Endothelial cell of umbilical vein (primary cell): ENCODE measurements around the gene CDC37. TPM values are rescaled to one million over a fixed set of nuclear protein-coding genes. Genes with fewer than 3 reads are reported as not detected.
A peak's percentile ranks its signal among the peaks of the same experiment; 100 is the strongest.

Experiments used
- BruUV-seq: library from RNA; stranded (reverse); fragments of 400-500 nt; replicated peaks from 2 replicates; lab custom pipeline; 2021; lab: Mats Ljungman, UMichigan
- CTCF ChIA-PET: fragments of 300-600, 350-600 bp; sonication (Branson Sonifier 250); formaldehyde crosslinking; loops from one replicate; lab custom pipeline; 2021; ENCODE audit warnings: antibody characterized with exemption, inconsistent platforms; lab: Charles Lee
- POLR2A ChIA-PET: fragments of 300-600, 350-600 bp; sonication (Branson Sonifier 250); formaldehyde crosslinking; loops from one replicate; lab custom pipeline; 2021; ENCODE audit warnings: antibody characterized with exemption, inconsistent platforms; lab: Charles Lee
- DNase-seq: peaks from one replicate; pipeline ENCODE4 v3.0.0-alpha.2; 2011; ENCODE audit warnings: low read depth, low spot score
- FAIRE-seq: peaks from 2 replicates; lab custom pipeline; 2011; peaks lifted over from hg19 to GRCh38; lab: Jason Lieb, UNC
- H2AFZ ChIP-seq: 2 replicates; pipeline ENCODE4 v1.6.0; 2012; ENCODE audit warnings: low read depth, low read length, control low read depth, inconsistent platforms
- H3K27ac ChIP-seq: 2 replicates; pipeline ENCODE4 v1.5.1; 2011; ENCODE audit warnings: low read depth, mild to moderate bottlenecking, control low read depth, low read length, moderate library complexity; ENCODE audit not compliant: insufficient read depth
- H3K27me3 ChIP-seq, 2 experiments: 2 replicates each; pipeline versions ENCODE4 v1.6.0 to v1.6.1; 2011; ENCODE audit warnings: low read length in 2 of 2, mixed read lengths in 1 of 2; ENCODE audit not compliant: control insufficient read depth in 2 of 2, insufficient read depth in 2 of 2
- H3K36me3 ChIP-seq, 2 experiments: 2 replicates in 1 of 2; 3 replicates in 1 of 2; pipeline ENCODE4 v1.5.1; 2011; ENCODE audit warnings: low read length in 2 of 2, mild to moderate bottlenecking in 1 of 2, moderate library complexity in 1 of 2; ENCODE audit not compliant: control insufficient read depth in 2 of 2, insufficient read depth in 2 of 2; ENCODE audit errors: extremely low read depth in 1 of 2
- H3K4me1 ChIP-seq: 3 replicates; pipeline ENCODE4 v1.5.1; 2011; ENCODE audit warnings: mild to moderate bottlenecking, low read length; ENCODE audit not compliant: control insufficient read depth, insufficient read depth; ENCODE audit errors: extremely low read depth
- H3K4me2 ChIP-seq: 2 replicates; pipeline ENCODE4 v1.6.1; 2011; ENCODE audit warnings: low read length, control low read depth, mixed read lengths; ENCODE audit not compliant: insufficient read depth
- H3K4me3 ChIP-seq, 3 experiments: fragments of 200-600 bp in 1 of 3; sonication (generic), shearing (Covaris generic) in 1 of 3; replicated peaks in 1 of 3; 2 replicates each; pipeline ENCODE4 v1.5.1; 2011 to 2016; ENCODE audit warnings: control low read depth in 3 of 3, low read length in 3 of 3, mild to moderate bottlenecking in 2 of 3, inconsistent platforms in 1 of 3, low read depth in 1 of 3, moderate library complexity in 1 of 3; ENCODE audit not compliant: insufficient read depth in 1 of 3
- H3K79me2 ChIP-seq: 2 replicates; pipeline ENCODE4 v1.6.0; 2012; ENCODE audit warnings: low read length, inconsistent platforms; ENCODE audit not compliant: control insufficient read depth, insufficient read depth
- H3K9ac ChIP-seq: replicated peaks from 2 replicates; pipeline ENCODE3; 2011; ENCODE audit warnings: low read length, control low read depth; ENCODE audit not compliant: insufficient read depth; ENCODE audit errors: extremely low read depth
- H3K9me1 ChIP-seq: replicated peaks from 3 replicates; pipeline ENCODE4 v1.6.0; 2011; ENCODE audit warnings: mild to moderate bottlenecking, low read length; ENCODE audit not compliant: control insufficient read depth, insufficient read depth; ENCODE audit errors: extremely low read depth
- H3K9me3 ChIP-seq: replicated peaks from 2 replicates; pipeline ENCODE4 v1.5.1; 2012; ENCODE audit warnings: low read length, inconsistent platforms; ENCODE audit not compliant: control insufficient read depth, insufficient read depth
- H4K20me1 ChIP-seq: replicated peaks from 2 replicates; pipeline ENCODE3; 2011; ENCODE audit warnings: mild to moderate bottlenecking, low read length; ENCODE audit not compliant: control insufficient read depth, insufficient read depth; ENCODE audit errors: extremely low read depth
- EZH2 ChIP-seq: IDR thresholded peaks from 2 replicates; pipeline ENCODE4 v1.6.1; 2012; ENCODE audit warnings: borderline replicate concordance, low read depth, mild to moderate bottlenecking, moderate library complexity, low read length, inconsistent platforms; ENCODE audit not compliant: severe bottlenecking
- FOS ChIP-seq: IDR thresholded peaks from 2 replicates; pipeline ENCODE4 v1.6.1; 2011; ENCODE audit warnings: mild to moderate bottlenecking, low read length, moderate library complexity, borderline replicate concordance; ENCODE audit not compliant: insufficient read depth
- GATA2 ChIP-seq: IDR thresholded peaks from 2 replicates; pipeline ENCODE4 v1.7.0; 2011; ENCODE audit warnings: low read depth, mild to moderate bottlenecking, moderate library complexity, mixed read lengths, low read length; ENCODE audit not compliant: insufficient read length, insufficient read depth
- JUN ChIP-seq: IDR thresholded peaks from 2 replicates; pipeline ENCODE4 v1.6.1; 2011; ENCODE audit warnings: borderline replicate concordance, low read depth; ENCODE audit not compliant: insufficient read length, insufficient read depth
- MYC ChIP-seq: IDR thresholded peaks from one replicate; pipeline ENCODE4 v1.6.1; 2011; ENCODE audit warnings: mild to moderate bottlenecking, low read depth, low read length
- POLR2A ChIP-seq: IDR thresholded peaks from 2 replicates; pipeline ENCODE4 v1.6.1; 2012; ENCODE audit warnings: low read depth, mild to moderate bottlenecking, control low read depth, low read length
- POLR2AphosphoS5 ChIP-seq: IDR thresholded peaks from 2 replicates; pipeline ENCODE4 v1.6.1; 2012; ENCODE audit warnings: low read depth, mild to moderate bottlenecking, control low read depth, low read length, moderate library complexity; ENCODE audit not compliant: insufficient read depth
- dilution Hi-C: fragments of 300-500 bp; cut with MboI; formaldehyde crosslinking; loops from one replicate; pipeline ENCODE4 v1.15.0; 2019; ENCODE audit warnings: low sequenced_read_pairs; ENCODE audit not compliant: extremely low pct_ligation_motif_present
- intact Hi-C: fragments of 100-400 bp; cut with micrococcal nuclease; formaldehyde crosslinking; loops from one replicate; pipeline ENCODE4 v1.10.0; 2022
- polyA plus RNA-seq, 4 experiments: library from polyadenylated mRNA; depleted of rRNA in 3 of 4; stranded (reverse) in 3 of 4; unstranded in 1 of 4; fragments of >200 nt; gene quantifications; 2 replicates each; pipeline versions ENCODE4 v1.2.1 to v1.2.3, GENCODE V29; 2011 to 2012; ENCODE audit warnings: missing spikeins in 1 of 4
- total RNA-seq: library from RNA; stranded (reverse); gene quantifications from 2 replicates; pipeline ENCODE4 v1.2.3, GENCODE V29; 2021
- TF ChIP-seq, protein P1 (sequence below), 2 donors: IDR thresholded peaks; 1 replicate in 1 of 2; 2 replicates in 1 of 2; pipeline ENCODE4 v1.5.1; 2011; ENCODE audit warnings: low read length in 2 of 2, mild to moderate bottlenecking in 2 of 2, moderate library complexity in 2 of 2, control low read depth in 1 of 2, inconsistent platforms in 1 of 2, low read depth in 1 of 2; ENCODE audit not compliant: insufficient read depth in 1 of 2; ENCODE audit errors: extremely low read depth in 1 of 2
- TF ChIP-seq, protein P2 (sequence below): IDR thresholded peaks from 2 replicates; pipeline ENCODE4 v1.6.1; 2011; ENCODE audit not compliant: insufficient read depth, insufficient read length

Gene CDC37
- total and polyA plus RNA-seq, 2 donors (not counting 3 experiments of a cell fraction or from before 2014, with no cell fraction given) = 300 to 372 TPM

DNA sequence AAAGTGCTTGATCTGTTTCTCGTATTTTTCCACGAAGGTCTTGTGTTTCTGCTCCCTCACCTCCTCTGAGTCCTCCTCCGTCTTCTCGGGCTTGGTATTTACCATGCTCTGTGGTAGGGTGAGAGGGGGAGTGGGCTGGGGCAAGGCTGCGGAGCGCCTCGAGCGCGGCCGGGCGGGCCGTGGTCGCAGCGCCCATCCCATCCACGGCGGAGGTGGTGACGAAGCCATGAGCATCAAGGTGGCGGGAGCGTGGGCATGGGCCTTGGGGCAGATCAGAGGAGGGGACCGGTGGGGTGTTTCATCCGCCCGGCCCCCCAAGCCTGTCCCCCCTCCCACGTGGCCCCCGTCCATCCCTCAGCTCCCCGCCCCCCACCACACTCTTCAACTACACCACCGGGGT is 7.9 kb downstream of the CDC37 start:
- Histone ChIP-seq H3K9me1 (no peaks in the 10 kb centered on the region), H3K9ac (no peak overlapping the region), H3K4me2 (no peak overlapping the region), H3K9me3 (no peaks in the 10 kb centered on the region), H2AFZ (no peak overlapping the region), H3K79me2 (peaks cover 37% of the 10 kb centered on the region), H4K20me1 (no peaks in the 10 kb centered on the region), H3K27ac (no peak overlapping the region), H3K36me3 (peaks cover 18 to 48% of the 10 kb centered on the region in 2 experiments), H3K4me3 (no peak overlapping the region), H3K27me3 (no peaks in the 10 kb centered on the region), H3K4me1 (no peaks in the 10 kb centered on the region)
- TF ChIP-seq POLR2AphosphoS5 (no peak), JUN (no peak), MYC (no peak), POLR2A (no peak), FOS (no peak), GATA2 (no peak), EZH2 (no peak)
- TF ChIP-seq, protein P1, sequence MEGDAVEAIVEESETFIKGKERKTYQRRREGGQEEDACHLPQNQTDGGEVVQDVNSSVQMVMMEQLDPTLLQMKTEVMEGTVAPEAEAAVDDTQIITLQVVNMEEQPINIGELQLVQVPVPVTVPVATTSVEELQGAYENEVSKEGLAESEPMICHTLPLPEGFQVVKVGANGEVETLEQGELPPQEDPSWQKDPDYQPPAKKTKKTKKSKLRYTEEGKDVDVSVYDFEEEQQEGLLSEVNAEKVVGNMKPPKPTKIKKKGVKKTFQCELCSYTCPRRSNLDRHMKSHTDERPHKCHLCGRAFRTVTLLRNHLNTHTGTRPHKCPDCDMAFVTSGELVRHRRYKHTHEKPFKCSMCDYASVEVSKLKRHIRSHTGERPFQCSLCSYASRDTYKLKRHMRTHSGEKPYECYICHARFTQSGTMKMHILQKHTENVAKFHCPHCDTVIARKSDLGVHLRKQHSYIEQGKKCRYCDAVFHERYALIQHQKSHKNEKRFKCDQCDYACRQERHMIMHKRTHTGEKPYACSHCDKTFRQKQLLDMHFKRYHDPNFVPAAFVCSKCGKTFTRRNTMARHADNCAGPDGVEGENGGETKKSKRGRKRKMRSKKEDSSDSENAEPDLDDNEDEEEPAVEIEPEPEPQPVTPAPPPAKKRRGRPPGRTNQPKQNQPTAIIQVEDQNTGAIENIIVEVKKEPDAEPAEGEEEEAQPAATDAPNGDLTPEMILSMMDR (IDR thresholded peaks at IDR 0.05; ENCODE audit: extremely low read depth in 1 of 2, insufficient read depth in 1 of 2, low read depth in 1 of 2, low read length in 2 of 2) = no peak
- TF ChIP-seq, protein P2, sequence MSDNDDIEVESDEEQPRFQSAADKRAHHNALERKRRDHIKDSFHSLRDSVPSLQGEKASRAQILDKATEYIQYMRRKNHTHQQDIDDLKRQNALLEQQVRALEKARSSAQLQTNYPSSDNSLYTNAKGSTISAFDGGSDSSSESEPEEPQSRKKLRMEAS = no peak
- no peak for FAIRE-seq
- DNase-seq = no peak
- ChIA-PET POLR2A (no interaction called here), CTCF (no interaction called here)
- dilution Hi-C loops = no loop called here
- intact Hi-C loops = no loop called here
- BruUV-seq = TSS peak; percentile 12
